GM19023 (cell line): ENCODE results near the gene CACNG8.

Experiments used
- ATAC-seq: cut with Tn5 transposase; IDR thresholded peaks from one replicate; pipeline ENCODE4 v1.9.1; 2021; ENCODE audit warnings: mild to moderate bottlenecking, moderate library complexity; ENCODE audit not compliant: unreplicated experiment

Gene CACNG8

GRCh38 chr19:53961523-53962356, 997 bp upstream of the CACNG8 start:
- ATAC-seq, result no peak

GRCh38 chr19:53965091-53965490, 2.4 kb downstream of the CACNG8 start:
- no peak for ATAC-seq

- ATAC-seq, result no peak
These were observed 4.2 kb downstream of the CACNG8 start for GRCh38 chr19:53966931-53967330.

- ATAC-seq, result no peak
These were observed 6.6 kb downstream of the CACNG8 start for GRCh38 chr19:53969366-53969765.

GRCh38 chr19:53971673-53972072, 8.9 kb downstream of the CACNG8 start:
- no peak for ATAC-seq

- ATAC-seq, result no peak
These were observed 14.8 kb downstream of the CACNG8 start for GRCh38 chr19:53977429-53977990.

- ATAC-seq, result no peak
These were observed 15.4 kb downstream of the CACNG8 start for GRCh38 chr19:53977991-53978731.

- no peak for ATAC-seq
These were observed 16.5 kb downstream of the CACNG8 start for GRCh38 chr19:53978975-53979801.

- no peak for ATAC-seq
These were observed 18.0 kb downstream of the CACNG8 start for GRCh38 chr19:53980539-53981375.

GRCh38 chr19:53981376-53981951, 18.7 kb downstream of the CACNG8 start:
- ATAC-seq, result no peak

- no peak for ATAC-seq
These were observed 19.3 kb downstream of the CACNG8 start for GRCh38 chr19:53982001-53982451.

GRCh38 chr19:53982611-53983010, 19.9 kb downstream of the CACNG8 start:
- no peak for ATAC-seq

GRCh38 chr19:53983457-53984289, 20.9 kb downstream of the CACNG8 start:
- no peak for ATAC-seq

- no peak for ATAC-seq
These were observed 23.1 kb downstream of the CACNG8 start for GRCh38 chr19:53985863-53986262.

- ATAC-seq, result no peak
These were observed 26.2 kb downstream of the CACNG8 start for GRCh38 chr19:53988981-53989380.

- no peak for ATAC-seq
These were observed 27.1 kb downstream of the CACNG8 start for GRCh38 chr19:53989600-53990533.

GRCh38 chr19:53991224-53992113, 28.7 kb downstream of the CACNG8 start, which contains the start of gene CACNG6:
TSS of gene CACNG6 (plus strand) at chr19:53991637. CDS start at chr19:53992878, 1,241 bp downstream.
- ATAC-seq, result no peak
